HCT116 (cell line): ENCODE data around the gene TP53TG5. TPM values are rescaled to one million over a fixed set of nuclear protein-coding genes. Genes with fewer than 3 reads are reported as not detected.

Experiments used
- ATAC-seq: fragments of 200-7000 bp; cut with Tn5 transposase; 2 replicates; pipeline ENCODE4 v1.9.1; 2020; ENCODE audit warnings: mild to moderate bottlenecking, moderate library complexity
- BruUV-seq: library from RNA; stranded (reverse); fragments of 400-500 nt; replicated peaks from 2 replicates; lab custom pipeline; 2021; lab: Mats Ljungman, UMichigan
- CTCF ChIA-PET: fragments of 300-600 bp; sonication (Branson Sonifier 250); formaldehyde crosslinking; loops from one replicate; lab custom pipeline; 2021; ENCODE audit warnings: antibody characterized with exemption; lab: Charles Lee
- POLR2A ChIA-PET: fragments of 300-600, 350-600 bp; sonication (Branson Sonifier 250); formaldehyde crosslinking; loops from one replicate; lab custom pipeline; 2021; ENCODE audit warnings: antibody characterized with exemption; lab: Charles Lee
- RAD21 ChIA-PET, 2 experiments: fragments of 300-600 bp; sonication (Branson Sonifier 250); formaldehyde crosslinking; loops; one replicate each; lab custom pipeline; 2023; ENCODE audit warnings: low total read pairs in 2 of 2; ENCODE audit not compliant: uncharacterized antibody in 2 of 2, unreplicated experiment in 2 of 2, low non-redundant PET in 1 of 2; lab: Charles Lee
- DNase-seq: peaks from one replicate; pipeline ENCODE4 v3.0.0-alpha.2; 2010; ENCODE audit warnings: low read depth, low spot score
- H2AFZ ChIP-seq: fragments of 200-600 bp; shearing (Covaris generic), sonication (generic); 2 replicates; pipeline ENCODE4 v1.6.1; 2017; ENCODE audit warnings: low read depth, mixed run types, mixed read lengths, antibody characterized with exemption, low read length; ENCODE audit not compliant: poor library complexity, severe bottlenecking
- H3K27ac ChIP-seq: 2 replicates; pipeline ENCODE4 v1.5.1; 2012; ENCODE audit warnings: low read depth, low read length
- H3K27me3 ChIP-seq: fragments of 200-600 bp; sonication (generic); 2 replicates; pipeline ENCODE4 v1.6.1; 2016; ENCODE audit warnings: mixed run types, low read length, mixed read lengths; ENCODE audit not compliant: insufficient read depth
- H3K36me3 ChIP-seq, 2 experiments: fragments of 200-500 bp in 1 of 2; fragments of 200-600 bp in 1 of 2; sonication (Bioruptor generic) in 1 of 2; sonication (generic) in 1 of 2; 2 replicates each; pipeline versions ENCODE4 v1.5.1 to v1.6.1; 2014 to 2016; ENCODE audit warnings: low read length in 2 of 2, inconsistent platforms in 1 of 2, mixed read lengths in 1 of 2, mixed run types in 1 of 2; ENCODE audit not compliant: insufficient read depth in 2 of 2, control insufficient read depth in 1 of 2
- H3K4me1 ChIP-seq, 2 experiments: fragments of 200-600 bp in 1 of 2; sonication (generic) in 1 of 2; 2 replicates each; pipeline versions ENCODE4 v1.5.1 to v1.6.1; 2012 to 2017; ENCODE audit warnings: low read length in 2 of 2, inconsistent platforms in 1 of 2, mild to moderate bottlenecking in 1 of 2, mixed read lengths in 1 of 2, mixed run types in 1 of 2, moderate library complexity in 1 of 2; ENCODE audit not compliant: insufficient read depth in 2 of 2, control insufficient read depth in 1 of 2
- H3K4me2 ChIP-seq: fragments of 200-600 bp; sonication (generic); 2 replicates; pipeline ENCODE4 v1.6.1; 2017; ENCODE audit warnings: mixed run types, low read length, mixed read lengths
- H3K4me3 ChIP-seq, 2 experiments: fragments of 200-600 bp in 1 of 2; sonication (generic) in 1 of 2; replicated peaks in 1 of 2; 2 replicates each; pipeline ENCODE4 v1.5.1; 2011 to 2016; ENCODE audit warnings: low read length in 2 of 2, control low read depth in 1 of 2, low read depth in 1 of 2, mild to moderate bottlenecking in 1 of 2, mixed read lengths in 1 of 2, mixed run types in 1 of 2
- H3K79me2 ChIP-seq: fragments of 200-600 bp; sonication (generic); 2 replicates; pipeline ENCODE4 v1.6.1; 2017; ENCODE audit warnings: mild to moderate bottlenecking, mixed run types, low read length, moderate library complexity, mixed read lengths; ENCODE audit not compliant: insufficient read depth
- H3K9ac ChIP-seq: fragments of 200-600 bp; sonication (generic); 2 replicates; pipeline ENCODE4 v1.6.1; 2016; ENCODE audit warnings: low read length, mixed read lengths
- H3K9me2 ChIP-seq: fragments of 200-600 bp; sonication (generic), shearing (Covaris generic); 2 replicates; pipeline ENCODE4 v1.6.1; 2017; ENCODE audit warnings: mixed run types, mild to moderate bottlenecking, moderate library complexity; ENCODE audit not compliant: insufficient read depth
- H3K9me3 ChIP-seq, 2 experiments: fragments of 200-500 bp in 1 of 2; fragments of 200-600 bp in 1 of 2; sonication (Bioruptor generic) in 1 of 2; sonication (generic) in 1 of 2; 2 replicates each; pipeline ENCODE4 v1.6.1; 2014 to 2017; ENCODE audit warnings: low read length in 2 of 2, mixed read lengths in 2 of 2, inconsistent platforms in 1 of 2, low read depth in 1 of 2, mild to moderate bottlenecking in 1 of 2, mixed run types in 1 of 2, moderate library complexity in 1 of 2; ENCODE audit not compliant: control insufficient read depth in 1 of 2, insufficient read depth in 1 of 2
- H4K20me1 ChIP-seq: fragments of 200-600 bp; sonication (generic), shearing (Covaris generic); 2 replicates; pipeline ENCODE4 v1.6.1; 2017; ENCODE audit warnings: mixed run types, mild to moderate bottlenecking, moderate library complexity; ENCODE audit not compliant: insufficient read depth
- ATF3 ChIP-seq: IDR thresholded peaks from 2 replicates; pipeline ENCODE4 v1.6.1; 2012
- CBX3 ChIP-seq: IDR thresholded peaks from 2 replicates; pipeline ENCODE4 v1.6.1; 2012; ENCODE audit warnings: low read depth
- JUND ChIP-seq: IDR thresholded peaks from 2 replicates; pipeline ENCODE4 v1.6.1; 2012
- SP1 ChIP-seq: IDR thresholded peaks from 2 replicates; pipeline ENCODE4 v1.6.1; 2012; ENCODE audit warnings: low read depth
- YY1 ChIP-seq: IDR thresholded peaks from 2 replicates; pipeline ENCODE4 v1.6.1; 2011; ENCODE audit warnings: low read length, low read depth, moderate library complexity, mild to moderate bottlenecking; ENCODE audit not compliant: insufficient replicate concordance; ENCODE audit errors: extremely low read depth
- intact Hi-C: fragments of 100-400 bp; cut with micrococcal nuclease; formaldehyde crosslinking; loops from 2 replicates; pipeline ENCODE4 v1.10.0; 2022
- total RNA-seq: library from RNA; stranded (reverse); gene quantifications from one replicate; pipeline ENCODE4 v1.2.1, GENCODE V29; 2021; ENCODE audit not compliant: unreplicated experiment

Gene TP53TG5
- total RNA-seq, 1 experiment from 2014 or later = 0.76 TPM

DNA sequence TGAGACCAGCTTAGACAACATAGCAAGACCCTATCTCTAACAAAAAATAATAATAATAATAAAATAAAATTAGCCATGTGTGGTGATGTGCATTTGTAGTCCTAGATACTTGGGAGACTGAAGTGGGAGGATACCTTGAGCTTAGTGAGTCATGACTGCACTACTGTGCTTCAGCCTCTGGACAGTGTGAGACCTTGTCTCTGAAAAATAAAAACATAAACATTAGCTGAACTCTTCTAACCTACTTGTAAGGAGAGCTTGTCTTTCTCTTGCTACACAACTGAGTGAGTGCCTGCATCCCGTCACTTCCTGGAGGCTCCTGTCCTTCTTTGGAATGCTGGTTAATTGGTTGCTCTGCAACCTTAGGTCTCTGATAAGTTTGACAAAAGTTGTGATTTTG lies 24.8 kb upstream of the TP53TG5 start:
- ChIA-PET CTCF (no interaction called here), POLR2A (interaction anchor here (1.0 kb wide), 1 partner anchor 10 kb away, joined by 3 read pairs; no protein-coding TSS in a partner anchor), RAD21 (no interaction called here)
- Histone ChIP-seq H3K9me3 (peaks cover 11 to 16% of the 10 kb centered on the region in 2 experiments; a peak in 2 of 4 replicates), H3K9me2 (no peaks in the 10 kb centered on the region), H3K27ac (no peak overlapping the region), H3K9ac (no peak overlapping the region), H3K36me3 (no peaks in the 10 kb centered on the region), H3K4me1 (peaks cover 5 to 23% of the 10 kb centered on the region in 2 experiments; a peak in 3 of 4 replicates), H3K4me2 (no peak overlapping the region), H3K79me2 (peaks cover 14% of the 10 kb centered on the region; the same call in 1 of the 2 replicates), H4K20me1 (no peaks in the 10 kb centered on the region), H3K27me3 (no peaks in the 10 kb centered on the region), H2AFZ (no peak overlapping the region), H3K4me3 (no peak overlapping the region)
- DNase-seq (no peak), ATAC-seq (no peak)
- intact Hi-C loops = no loop called here
- BruUV-seq = no TSS peak
- TF ChIP-seq ATF3 (no peak), YY1 (no peak), JUND (no peak)

DNA sequence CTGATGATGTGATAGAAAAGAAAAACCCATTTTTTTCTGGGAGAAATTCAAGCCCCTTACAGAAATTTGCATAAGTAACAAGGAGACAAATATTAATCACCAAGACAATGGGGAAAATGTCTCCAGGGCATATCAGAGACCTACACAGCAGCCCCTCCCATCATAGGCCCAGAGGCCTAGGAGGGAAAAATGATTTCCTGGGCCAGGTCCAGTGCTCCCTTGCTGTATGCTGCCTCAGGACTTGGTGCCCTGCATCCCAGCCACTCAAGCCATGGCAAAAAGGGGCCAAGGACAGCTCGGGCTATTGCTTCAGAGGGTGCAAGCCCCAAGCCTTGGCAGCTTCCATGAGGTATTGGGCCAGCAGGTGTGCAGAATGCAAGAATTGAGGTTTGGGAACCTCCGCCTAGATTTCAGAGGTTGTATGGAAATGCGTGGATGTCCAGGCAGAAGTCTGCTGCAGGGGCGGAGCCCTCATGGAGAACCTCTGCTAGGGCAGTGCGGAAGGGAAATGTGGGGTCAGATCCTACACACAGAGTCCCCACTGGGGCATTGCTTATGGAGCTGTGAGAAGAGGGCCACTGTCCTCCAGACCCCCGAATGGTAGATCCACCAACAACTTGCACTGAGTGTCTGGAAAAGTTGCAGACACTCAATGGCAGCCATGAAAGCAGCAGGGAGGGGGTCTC lies 22.4 kb upstream of the TP53TG5 start:
- Histone ChIP-seq H3K4me2 (no peak overlapping the region), H3K9ac (no peak overlapping the region), H3K27ac (no peak overlapping the region), H2AFZ (no peak overlapping the region), H4K20me1 (no peaks in the 10 kb centered on the region), H3K4me3 (no peak overlapping the region), H3K4me1 (peaks cover 3% of the 10 kb centered on the region in 2 experiments; a peak in 3 of 4 replicates), H3K9me3 (peaks cover 11 to 16% of the 10 kb centered on the region in 2 experiments; a peak in 2 of 4 replicates)
- ChIA-PET RAD21 (no interaction called here), POLR2A (no interaction called here), CTCF (no interaction called here)
- ATAC-seq (no peak), DNase-seq (no peak)
- intact Hi-C loops = no loop called here
- BruUV-seq = no TSS peak
- TF ChIP-seq CBX3 (peak; percentile 67; the same call in 1 of the 2 replicates), SP1 (no peak)
- TF ChIP-seq, all 23 proteins: peak for 1
- Histone ChIP-seq H3K79me2 (no peaks in the 10 kb centered on the region), H3K36me3 (no peaks in the 10 kb centered on the region), H3K9me2 (no peaks in the 10 kb centered on the region), H3K27me3 (no peaks in the 10 kb centered on the region)
